GM19397 (cell line): Measurements from ENCODE around the gene PRKN.

ENCODE experiments used
- ATAC-seq: cut with Tn5 transposase; IDR thresholded peaks from one replicate; pipeline ENCODE4 v1.9.1; 2021; ENCODE audit warnings: mild to moderate bottlenecking, moderate library complexity; ENCODE audit not compliant: unreplicated experiment

The PRKN gene

DNA sequence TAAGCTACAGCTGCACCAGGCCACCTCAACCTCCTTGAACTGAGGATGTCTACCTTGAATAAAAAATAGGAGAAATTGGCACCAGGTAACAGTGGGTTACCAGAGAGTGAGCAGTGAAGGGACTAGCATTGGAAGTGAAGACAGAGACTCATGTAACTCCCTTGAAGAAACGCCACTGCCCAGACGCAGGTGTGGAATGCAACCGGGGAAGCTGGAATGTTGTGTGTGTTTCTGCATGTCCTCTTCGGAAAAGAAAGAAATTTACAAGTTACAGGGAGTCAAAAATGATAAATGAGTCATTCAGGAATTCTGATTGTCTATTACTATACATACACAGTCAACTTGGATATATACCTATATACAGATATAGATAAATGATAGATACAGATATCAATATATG is 939.0 kb downstream of the PRKN start:
- no peak for ATAC-seq

- ATAC-seq: no peak
These were observed 955.4 kb downstream of the PRKN start for GRCh38 chr6:161772176-161772575.

GRCh38 chr6:161761966-161762365 is 965.6 kb downstream of the PRKN start:
- no peak for ATAC-seq

DNA sequence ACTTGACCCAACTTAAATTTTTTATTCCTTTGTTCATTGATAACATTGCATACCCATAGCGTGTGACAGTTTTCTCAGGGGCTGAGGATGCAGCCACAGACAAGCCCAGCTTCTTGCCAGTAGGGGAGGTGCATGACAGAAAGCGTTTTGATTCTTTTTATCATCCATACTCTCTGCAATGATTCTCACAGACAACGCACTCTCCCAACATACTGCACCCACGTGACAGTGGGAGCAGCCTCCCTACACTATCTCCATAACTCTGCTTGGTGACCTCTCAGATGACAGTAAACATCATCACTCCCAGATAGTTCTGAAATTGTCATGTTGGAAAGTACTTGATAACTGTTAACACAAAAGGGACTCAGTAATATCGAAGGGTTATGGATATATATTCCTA is 972.5 kb downstream of the PRKN start:
- no peak for ATAC-seq

DNA sequence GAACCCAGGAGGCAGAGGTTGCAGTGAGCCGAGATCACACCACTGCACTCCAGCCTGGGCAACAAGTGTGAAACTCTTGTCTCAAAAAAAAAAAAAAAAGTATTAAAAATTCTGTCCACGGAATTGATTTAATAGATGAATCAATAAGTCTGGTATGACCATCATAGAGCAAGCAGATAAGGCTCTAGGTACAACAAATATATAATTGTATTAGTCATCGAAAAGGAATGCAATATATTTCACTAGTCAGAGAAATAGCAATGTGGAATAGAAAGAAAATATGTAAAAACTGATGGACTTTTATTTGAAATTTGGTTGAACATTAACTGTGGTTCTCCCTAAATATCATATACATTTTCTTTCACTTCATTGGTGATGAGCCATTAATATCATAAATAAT is 976.9 kb downstream of the PRKN start:
- ATAC-seq: no peak

GRCh38 chr6:161749576-161749975 is 978.0 kb downstream of the PRKN start:
- ATAC-seq: no peak

- no peak for ATAC-seq
These were observed 978.8 kb downstream of the PRKN start for GRCh38 chr6:161748535-161749416.

DNA sequence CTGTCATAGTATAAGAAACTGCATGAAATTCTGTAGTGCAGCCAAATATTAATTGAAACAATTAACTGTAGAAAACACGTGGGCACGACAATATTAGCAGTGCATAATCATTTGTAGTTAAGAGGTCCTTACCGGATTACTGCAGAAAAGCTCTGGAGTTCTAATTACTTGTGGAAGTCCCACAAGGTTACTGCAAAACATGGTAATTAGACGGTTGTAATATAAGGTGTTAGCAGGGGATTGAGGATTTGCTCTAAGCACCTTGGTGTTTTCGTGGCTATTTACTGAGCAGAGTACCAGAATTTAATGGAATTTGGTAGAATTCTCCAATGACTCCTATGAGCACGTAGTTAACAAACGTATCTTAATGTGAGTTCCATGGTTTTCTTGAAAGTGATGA is 980.1 kb downstream of the PRKN start:
- no peak for ATAC-seq

- no peak for ATAC-seq
These were observed 981.9 kb downstream of the PRKN start for GRCh38 chr6:161745594-161746141.

GRCh38 chr6:161745128-161745527 is 982.4 kb downstream of the PRKN start:
- ATAC-seq: no peak

GRCh38 chr6:161744211-161745067 is 983.1 kb downstream of the PRKN start:
- ATAC-seq: no peak

GRCh38 chr6:161743509-161744178 is 983.9 kb downstream of the PRKN start:
- ATAC-seq: no peak

GRCh38 chr6:161740486-161740885 is 987.1 kb downstream of the PRKN start:
- ATAC-seq: no peak

GRCh38 chr6:161736781-161737292 is 990.7 kb downstream of the PRKN start:
- ATAC-seq: no peak

- ATAC-seq: no peak
These were observed 991.2 kb downstream of the PRKN start for GRCh38 chr6:161736326-161736725.

DNA sequence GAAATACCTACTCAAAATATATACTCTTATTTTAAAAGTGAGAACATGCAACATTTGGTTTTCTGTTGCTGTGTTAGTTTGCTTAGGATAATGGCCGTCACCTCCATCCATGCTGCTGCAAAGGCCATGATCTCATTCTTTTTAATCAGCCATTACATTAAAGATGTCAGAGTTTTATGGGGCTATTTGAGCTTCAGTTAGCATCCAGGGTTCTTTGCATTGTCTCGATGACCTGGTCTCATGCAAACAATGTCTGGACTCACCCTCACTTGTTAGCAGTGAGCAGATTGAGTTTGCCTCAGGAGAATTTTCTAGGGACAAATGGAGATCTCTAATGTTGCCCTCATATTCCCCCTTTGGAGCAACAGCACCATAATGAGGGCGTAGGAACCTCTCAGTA is 995.0 kb downstream of the PRKN start:
- no peak for ATAC-seq

DNA sequence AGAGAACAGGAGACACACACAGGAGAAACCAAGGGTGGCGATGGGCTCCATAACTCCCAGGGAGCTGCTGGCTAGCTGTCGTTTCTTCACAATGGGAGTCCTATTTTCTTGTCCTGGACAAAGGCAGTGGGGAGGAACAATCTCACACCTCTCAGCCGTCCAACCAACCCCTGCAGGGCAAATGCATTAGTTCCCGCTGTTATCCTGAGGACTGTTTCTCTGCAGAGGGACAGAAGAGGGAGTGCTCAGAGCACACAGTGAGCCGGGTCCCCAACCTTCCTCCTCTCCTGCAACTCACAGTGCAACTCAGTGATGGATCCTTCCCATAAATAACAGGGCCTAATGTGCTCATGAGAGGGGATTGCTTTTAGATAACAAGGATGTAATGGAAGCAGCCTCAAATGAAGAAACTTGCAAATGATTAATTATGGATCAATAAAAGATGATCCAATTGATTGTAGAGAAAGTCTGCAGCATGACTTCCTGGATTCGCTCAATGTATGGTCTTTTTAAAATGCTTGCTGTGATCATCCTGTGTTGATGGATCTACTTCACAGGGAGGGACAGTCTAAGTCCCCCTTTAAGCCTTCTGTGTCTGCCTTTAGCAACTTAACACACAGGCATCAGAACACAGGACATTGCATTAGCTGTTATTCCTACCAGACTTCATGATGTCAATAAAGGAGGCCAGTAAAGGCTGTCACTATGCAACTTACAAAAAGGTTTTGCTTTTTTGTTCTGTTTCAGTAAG is 1000.3 kb downstream of the PRKN start:
- no peak for ATAC-seq

- ATAC-seq: no peak
These were observed 1005.2 kb downstream of the PRKN start for GRCh38 chr6:161722394-161722793.

DNA sequence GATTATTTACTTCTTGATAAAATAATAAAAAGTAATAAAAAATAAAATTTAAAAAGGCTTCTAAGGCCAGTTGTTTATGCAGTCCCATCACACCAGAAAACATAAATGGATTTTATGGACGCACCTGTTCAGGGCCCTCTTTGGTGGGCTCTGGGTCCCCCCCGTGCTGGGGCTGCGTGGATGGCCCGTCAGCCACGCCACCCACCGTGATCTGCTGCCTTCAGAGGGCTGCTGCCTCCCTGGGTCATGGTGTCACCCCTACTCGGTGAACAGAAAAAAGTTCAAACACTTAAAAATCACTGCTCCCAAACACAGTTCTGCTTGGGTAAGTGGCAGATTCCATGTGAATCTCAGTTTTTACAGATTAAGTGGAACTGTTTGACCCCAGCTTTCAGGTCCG is 1006.1 kb downstream of the PRKN start:
- no peak for ATAC-seq

DNA sequence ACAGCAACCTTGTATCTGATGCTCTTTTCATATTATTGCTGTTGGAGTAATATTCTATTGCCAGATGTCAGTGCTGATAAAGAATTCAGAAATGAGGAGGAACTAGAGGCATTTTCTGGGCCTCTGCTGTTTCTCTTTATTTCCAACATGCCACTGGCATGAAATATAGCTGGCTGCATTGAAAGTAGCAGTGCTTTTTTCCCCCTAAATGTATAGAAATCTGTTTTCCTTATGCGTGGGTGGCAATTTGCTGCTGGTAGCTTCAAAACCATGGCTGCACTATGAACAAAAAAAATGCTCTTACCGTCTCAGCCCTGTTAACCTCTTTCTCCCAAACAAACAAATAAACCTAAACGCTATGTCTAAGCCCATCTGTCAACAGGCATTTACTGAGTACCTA is 1011.4 kb downstream of the PRKN start:
- no peak for ATAC-seq
